GM18526 (cell line): ENCODE measurements around the gene AKNA.

Experiments used
- POLR2A ChIP-seq: IDR thresholded peaks from 3 replicates; pipeline ENCODE4 v1.6.1; 2011; ENCODE audit not compliant: insufficient read length; ENCODE audit errors: extremely low read depth

AKNA gene

GRCh38 chr9:114407889-114408288 lies 20.1 kb upstream of the AKNA start:
- no peak for TF ChIP-seq POLR2A

DNA sequence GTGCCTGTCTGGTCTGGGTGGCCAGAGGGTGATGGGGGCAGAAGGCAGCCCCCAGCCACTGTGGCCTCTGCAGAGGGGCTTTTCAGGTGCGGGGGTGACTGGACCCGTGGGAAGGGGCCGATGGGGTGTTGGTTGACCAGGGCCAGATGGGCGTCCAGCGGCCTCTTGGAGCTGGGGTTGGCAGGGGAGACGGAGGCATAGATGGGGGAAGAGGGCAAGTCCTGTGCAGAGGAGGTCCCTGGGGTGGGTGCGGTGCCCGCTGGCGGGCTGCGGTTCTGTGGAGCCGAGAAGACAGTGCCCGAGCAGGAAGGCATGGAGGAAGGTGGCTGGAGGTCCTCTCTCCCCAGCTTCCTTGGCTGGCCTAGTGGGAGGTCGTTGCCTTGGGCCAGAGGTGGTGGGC lies 18.7 kb upstream of the AKNA start:
- no peak for TF ChIP-seq POLR2A

DNA sequence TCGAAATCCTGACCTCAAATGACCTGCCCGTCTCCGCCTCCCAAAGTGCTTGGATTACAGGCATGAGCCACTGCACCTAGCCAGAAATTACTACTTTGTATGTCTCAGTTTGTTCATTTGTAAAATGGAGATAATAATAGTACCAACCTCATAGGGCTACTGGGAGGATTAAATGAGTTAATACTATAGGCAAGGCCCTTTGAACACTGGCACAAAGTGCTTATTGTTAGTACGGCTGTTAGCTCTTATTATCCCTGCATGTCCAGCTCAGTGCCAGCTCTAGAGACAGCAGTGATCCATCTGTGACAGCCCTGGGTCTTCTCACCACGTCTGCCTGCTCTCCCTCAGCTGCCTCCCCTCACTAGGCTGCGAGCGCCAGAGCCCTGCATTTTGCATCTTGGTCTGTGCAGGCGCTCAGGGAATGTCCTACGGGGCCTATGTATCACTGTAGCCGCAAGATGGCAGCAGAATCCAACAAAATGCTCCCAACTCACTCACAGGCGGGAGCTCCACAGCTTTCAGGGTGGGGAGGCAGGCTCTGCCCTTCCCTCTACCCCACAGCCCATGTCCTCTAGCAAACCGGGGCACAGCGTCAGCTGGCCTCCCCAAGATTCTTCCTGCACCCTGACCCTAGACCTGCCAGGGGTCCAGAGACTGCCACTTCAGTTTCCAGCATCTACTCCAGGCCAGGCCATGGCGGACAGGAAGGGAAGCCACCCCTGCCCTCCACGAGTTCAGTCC lies 17.7 kb upstream of the AKNA start:
- TF ChIP-seq POLR2A: no peak

DNA sequence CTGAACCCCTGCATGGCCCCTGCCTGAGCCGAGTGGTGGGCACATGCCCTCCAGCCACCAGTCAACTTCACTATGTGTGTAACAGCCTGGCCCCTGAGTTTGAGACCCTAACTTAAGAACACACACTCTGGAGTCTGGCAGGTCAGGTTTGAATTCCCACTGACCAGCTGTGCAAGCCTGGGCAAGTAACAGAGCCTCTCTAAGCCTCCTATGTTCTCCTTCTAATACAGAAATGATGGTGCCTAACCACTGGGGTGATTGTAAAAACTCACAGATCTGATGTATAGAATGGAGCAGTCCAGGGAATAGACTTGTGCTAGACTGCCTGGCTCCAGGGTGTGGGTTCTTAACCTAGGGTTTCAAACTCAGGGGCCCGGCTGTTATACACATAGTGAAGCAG lies 16.7 kb upstream of the AKNA start:
- no peak for TF ChIP-seq POLR2A

DNA sequence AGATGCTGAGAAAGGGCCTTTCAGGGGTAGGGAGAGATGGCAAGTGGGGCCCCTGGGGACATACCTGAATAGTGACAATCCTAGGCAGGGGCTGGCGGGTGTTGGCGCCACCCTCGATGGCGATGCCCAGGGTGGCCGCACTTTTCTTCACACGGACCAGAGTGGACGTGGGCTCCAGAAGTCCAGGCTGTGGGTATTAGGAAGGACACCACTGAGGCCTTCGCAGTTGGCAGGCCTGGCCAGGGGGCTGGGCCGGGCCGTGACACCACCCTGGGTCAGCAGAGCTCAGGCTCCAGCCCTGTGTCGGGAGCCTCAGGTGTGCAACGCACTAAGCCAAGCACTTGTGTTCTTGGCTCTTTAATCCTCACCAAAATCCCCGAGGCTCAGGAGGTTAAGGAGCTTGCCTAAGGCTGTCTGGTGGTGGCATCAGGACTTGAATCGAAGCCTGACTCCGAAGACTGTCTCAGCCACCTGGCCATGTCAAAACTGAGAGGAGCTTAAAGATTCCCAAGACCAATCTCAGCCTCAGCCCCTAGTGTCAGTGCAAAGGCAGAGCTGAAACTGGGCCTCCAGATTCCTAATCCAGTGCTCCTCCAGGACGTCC lies 15.5 kb upstream of the AKNA start:
- no peak for TF ChIP-seq POLR2A

- TF ChIP-seq POLR2A: no peak
Measured at GRCh38 chr9:114401344-114401743, 13.6 kb upstream of the AKNA start.

DNA sequence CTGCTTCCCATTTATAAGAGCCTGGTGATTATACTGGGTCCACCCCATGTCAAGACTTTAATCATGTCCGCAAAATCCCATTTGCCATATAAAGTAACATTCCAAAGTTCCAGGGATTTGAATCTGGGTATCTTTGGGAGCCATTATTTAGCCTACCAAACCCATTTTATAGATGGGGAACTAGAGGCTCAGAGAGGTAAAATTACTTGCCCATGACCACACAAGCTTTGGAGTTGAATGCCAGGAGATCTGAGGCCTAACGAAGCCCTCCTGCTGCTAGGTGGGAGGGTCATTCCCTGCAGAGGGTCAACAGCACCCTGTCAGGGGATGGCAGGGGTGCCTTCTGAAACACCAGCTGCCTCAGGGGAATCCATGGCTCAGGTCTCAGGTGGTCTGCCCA lies 13.0 kb upstream of the AKNA start:
- TF ChIP-seq POLR2A: no peak

DNA sequence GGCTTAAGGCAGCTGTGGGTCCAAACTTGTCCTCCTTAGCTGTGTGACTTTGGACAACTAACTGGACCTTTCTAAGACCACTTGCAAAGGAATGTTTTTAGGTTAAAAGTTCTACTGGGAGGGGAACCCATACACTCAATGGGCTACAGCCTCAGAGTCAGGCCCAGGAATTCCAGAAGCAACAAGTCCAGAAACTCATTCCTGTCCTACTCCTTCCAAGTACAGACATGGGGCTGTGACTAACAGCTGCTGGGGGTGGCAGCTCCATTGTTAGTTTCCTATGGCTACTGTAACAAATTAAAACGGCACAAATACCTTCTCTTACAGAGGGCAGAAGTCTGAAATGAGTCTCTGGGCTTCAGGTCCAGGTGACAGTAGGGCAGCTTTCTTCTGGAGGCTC lies 12.4 kb upstream of the AKNA start:
- no peak for TF ChIP-seq POLR2A

DNA sequence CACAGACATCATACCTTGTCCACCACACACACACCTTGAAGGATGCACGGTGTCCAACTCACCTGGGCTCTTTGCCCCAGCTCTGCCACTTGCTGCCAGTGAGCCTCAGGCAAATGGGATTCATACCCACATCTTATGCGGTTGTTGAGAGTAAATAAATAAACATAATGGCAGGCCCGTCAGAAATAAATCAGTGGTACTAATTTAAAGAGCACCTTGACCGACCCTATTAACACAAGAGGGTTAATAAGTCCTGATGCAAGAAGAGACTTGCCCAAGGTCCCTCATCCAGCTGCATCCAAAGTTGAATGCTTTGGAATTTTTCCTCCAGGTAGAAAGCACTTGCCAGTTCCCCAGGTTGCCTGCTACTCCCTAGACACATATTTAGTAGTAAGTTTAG lies 11.6 kb upstream of the AKNA start:
- no peak for TF ChIP-seq POLR2A

GRCh38 chr9:114397848-114398605 lies 10.2 kb upstream of the AKNA start:
- TF ChIP-seq POLR2A: peak; percentile 44

GRCh38 chr9:114397219-114397847 lies 9.6 kb upstream of the AKNA start:
- peak; percentile 21 for TF ChIP-seq POLR2A

- TF ChIP-seq POLR2A: no peak
Measured at GRCh38 chr9:114396558-114397218, 8.9 kb upstream of the AKNA start.

- no peak for TF ChIP-seq POLR2A
Measured at GRCh38 chr9:114395768-114396167, 8.0 kb upstream of the AKNA start.

- no peak for TF ChIP-seq POLR2A
Measured at GRCh38 chr9:114395334-114395617, 7.5 kb upstream of the AKNA start.

DNA sequence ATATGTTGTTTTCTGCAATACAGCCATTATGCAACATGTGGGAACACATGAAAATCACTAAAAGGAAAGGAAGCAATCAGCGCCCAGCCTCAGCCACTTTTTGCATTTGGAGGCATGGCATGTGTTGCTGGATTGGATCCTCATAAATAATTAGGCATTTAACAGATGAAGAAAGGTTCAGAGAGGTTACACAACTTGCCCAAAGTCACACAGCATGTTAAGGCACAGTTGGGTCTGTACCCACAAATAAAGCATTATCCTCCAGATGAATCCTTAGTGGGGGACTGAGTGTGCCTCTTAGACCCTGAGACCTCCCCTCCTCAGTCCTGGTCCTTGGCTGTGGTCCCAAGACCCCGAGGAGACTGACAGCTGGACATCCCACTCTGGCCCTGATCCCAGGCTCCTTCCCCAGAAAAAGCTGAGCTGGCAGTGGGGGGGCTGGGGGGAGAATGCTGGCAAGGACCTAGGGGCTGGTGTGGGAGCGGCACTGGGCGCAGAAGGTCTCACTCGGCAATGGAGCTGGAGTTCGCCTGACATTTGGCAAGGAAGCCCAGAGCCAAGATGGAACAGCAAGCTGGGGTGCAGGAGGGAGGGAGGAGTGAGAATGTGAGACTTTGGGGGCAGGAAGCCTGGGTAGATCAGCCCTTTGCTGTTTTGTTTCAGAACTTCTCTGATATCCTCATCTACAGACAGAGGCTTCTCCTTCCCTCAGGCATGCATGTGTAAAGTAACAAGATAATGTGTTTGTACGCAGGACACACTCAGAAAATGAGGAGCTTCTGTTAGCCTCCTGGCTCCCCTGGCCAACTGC lies 6.9 kb upstream of the AKNA start:
- TF ChIP-seq POLR2A: no peak
